OCI-LY1 (cell line): Measurements from ENCODE around the gene FAM53B.

Source experiments
- H2AFZ ChIP-seq: fragments of 200-600 bp; sonication (generic), shearing (Covaris generic); 2 replicates; pipeline ENCODE4 v1.6.0; 2014; ENCODE audit warnings: antibody characterized with exemption, mild to moderate bottlenecking, low read length
- H3F3A ChIP-seq: fragments of 200-600 bp; sonication (generic), shearing (Covaris generic); 2 replicates; pipeline ENCODE4 v1.6.0; 2014; ENCODE audit warnings: mild to moderate bottlenecking, antibody characterized with exemption, low read length, moderate library complexity; ENCODE audit not compliant: insufficient read depth
- H3K27ac ChIP-seq: fragments of 200-600 bp; sonication (generic); 2 replicates; pipeline ENCODE4 v1.5.1; 2014; ENCODE audit warnings: low read length, mixed run types, mild to moderate bottlenecking, low read depth; ENCODE audit not compliant: poor library complexity, severe bottlenecking
- H3K27me3 ChIP-seq: fragments of 200-600 bp; sonication (generic); 2 replicates; pipeline ENCODE4 v1.6.0; 2014; ENCODE audit warnings: antibody characterized with exemption, mild to moderate bottlenecking, low read length, moderate library complexity; ENCODE audit not compliant: insufficient read depth
- H3K36me3 ChIP-seq: fragments of 200-600 bp; sonication (generic); 2 replicates; pipeline ENCODE4 v1.6.1; 2014; ENCODE audit warnings: mild to moderate bottlenecking, antibody characterized with exemption, low read length, moderate library complexity, mixed read lengths; ENCODE audit not compliant: insufficient read depth
- H3K4me1 ChIP-seq: fragments of 200-600 bp; sonication (generic); 2 replicates; pipeline ENCODE4 v1.5.1; 2014; ENCODE audit warnings: mild to moderate bottlenecking, low read length, moderate library complexity; ENCODE audit not compliant: insufficient read depth, severe bottlenecking
- H3K4me2 ChIP-seq: fragments of 200-600 bp; sonication (generic), shearing (Covaris generic); 2 replicates; pipeline ENCODE4 v1.6.1; 2014; ENCODE audit warnings: low read length
- H3K4me3 ChIP-seq: fragments of 200-600 bp; sonication (generic); 2 replicates; pipeline ENCODE4 v1.5.1; 2014; ENCODE audit warnings: low read length, low read depth, mild to moderate bottlenecking, mixed read lengths; ENCODE audit not compliant: poor library complexity, severe bottlenecking
- H3K79me2 ChIP-seq: fragments of 200-600 bp; shearing (Covaris generic); 2 replicates; pipeline ENCODE4 v1.6.1; 2016; ENCODE audit warnings: mixed run types, low read length, mixed read lengths; ENCODE audit not compliant: insufficient read depth
- H3K9ac ChIP-seq: fragments of 200-600 bp; sonication (generic), shearing (Covaris generic); 2 replicates; pipeline ENCODE4 v1.6.1; 2014; ENCODE audit warnings: mild to moderate bottlenecking, low read length, mixed read lengths
- H3K9me2 ChIP-seq: fragments of 200-600 bp; sonication (generic), shearing (Covaris generic); 2 replicates; pipeline ENCODE4 v1.6.1; 2014; ENCODE audit warnings: low read depth, mild to moderate bottlenecking, low read length, mixed read lengths
- H3K9me3 ChIP-seq: fragments of 200-600 bp; shearing (Covaris generic); 2 replicates; pipeline ENCODE4 v1.6.1; 2014; ENCODE audit warnings: low read length, mixed read lengths
- H4K20me1 ChIP-seq: fragments of 200-600 bp; sonication (generic), shearing (Covaris generic); 2 replicates; pipeline ENCODE4 v1.6.0; 2016; ENCODE audit warnings: mild to moderate bottlenecking, low read length; ENCODE audit not compliant: insufficient read depth
- CTCF ChIP-seq: fragments of 200-600 bp; sonication (generic), shearing (Covaris generic); IDR thresholded peaks from 2 replicates; pipeline ENCODE4 v1.5.1; 2017; ENCODE audit warnings: mild to moderate bottlenecking, antibody characterized with exemption, low read length, moderate library complexity, mixed read lengths
- EZH2 ChIP-seq: fragments of 200-600 bp; sonication (generic), shearing (Covaris generic); IDR thresholded peaks from 2 replicates; pipeline ENCODE4 v1.8.0; 2017; ENCODE audit warnings: borderline replicate concordance, mixed run types, mild to moderate bottlenecking, antibody characterized with exemption, low read length, moderate library complexity, mixed read lengths

Gene FAM53B

GRCh38 chr10:124737708-124738107 is 6.5 kb downstream of the FAM53B start:
- Histone ChIP-seq H3K27me3 (no peaks in the 10 kb centered on the region), H3K79me2 (peaks cover 52% of the 10 kb centered on the region), H3K9me3 (no peaks in the 10 kb centered on the region), H3F3A (no peaks in the 10 kb centered on the region), H3K27ac (peak overlapping the region; percentile 86), H3K4me1 (peaks cover 100% of the 10 kb centered on the region), H3K4me2 (peak overlapping the region; percentile 76; the same call in 1 of the 2 replicates), H2AFZ (no peak overlapping the region), H3K9me2 (no peaks in the 10 kb centered on the region), H3K9ac (peak overlapping the region; percentile 2; the same call in 1 of the 2 replicates), H3K4me3 (peak overlapping the region; percentile 12), H4K20me1 (no peaks in the 10 kb centered on the region), H3K36me3 (peaks cover 15% of the 10 kb centered on the region)
- TF ChIP-seq EZH2 (no peak), CTCF (no peak)

- H3K27ac ChIP-seq = peak overlapping the region; percentile 86
- H3K9ac ChIP-seq = peak overlapping the region; percentile 2; the same call in 1 of the 2 replicates
- no peak overlapping the region for H2AFZ ChIP-seq
These were observed 7.0 kb downstream of the FAM53B start for GRCh38 chr10:124737221-124737620.

GRCh38 chr10:124736491-124737136 is 7.6 kb downstream of the FAM53B start:
- no peak overlapping the region for H2AFZ ChIP-seq
- no peak overlapping the region for H3K4me3 ChIP-seq
- H3K9me2 ChIP-seq = no peaks in the 10 kb centered on the region
- H4K20me1 ChIP-seq = no peaks in the 10 kb centered on the region
- peak overlapping the region; percentile 76; the same call in 1 of the 2 replicates for H3K4me2 ChIP-seq
- no peaks in the 10 kb centered on the region for H3F3A ChIP-seq
- no peak overlapping the region; the same call in 1 of the 2 replicates for H3K9ac ChIP-seq
- no peaks in the 10 kb centered on the region for H3K27me3 ChIP-seq
- H3K79me2 ChIP-seq = peaks cover 52% of the 10 kb centered on the region
- H3K9me3 ChIP-seq = no peaks in the 10 kb centered on the region
- no peak for TF ChIP-seq EZH2
- TF ChIP-seq CTCF = no peak
- H3K36me3 ChIP-seq = peaks cover 21% of the 10 kb centered on the region
- H3K4me1 ChIP-seq = peaks cover 93% of the 10 kb centered on the region
- peak overlapping the region; percentile 86 for H3K27ac ChIP-seq

More at GRCh38 chr10:124737221-124737620, 7.0 kb downstream of the FAM53B start:
- no peaks in the 10 kb centered on the region for H3K9me3 ChIP-seq
- no peaks in the 10 kb centered on the region for H3F3A ChIP-seq
- H4K20me1 ChIP-seq = no peaks in the 10 kb centered on the region
- TF ChIP-seq CTCF = no peak
- no peak for TF ChIP-seq EZH2
- peaks cover 95% of the 10 kb centered on the region for H3K4me1 ChIP-seq
- H3K27me3 ChIP-seq = no peaks in the 10 kb centered on the region
- H3K9me2 ChIP-seq = no peaks in the 10 kb centered on the region
- H3K4me2 ChIP-seq = peak overlapping the region; percentile 76; the same call in 1 of the 2 replicates
- H3K36me3 ChIP-seq = peaks cover 16% of the 10 kb centered on the region
- H3K79me2 ChIP-seq = peaks cover 52% of the 10 kb centered on the region
- no peak overlapping the region for H3K4me3 ChIP-seq
